VCaP (cell line): Measurements from ENCODE around the gene MIAT.

ENCODE experiments used
- H3K27ac ChIP-seq: fragments of 450-650 bp; 2 replicates; pipeline ENCODE4 v1.5.1; 2017
- TF ChIP-seq, protein P1 (sequence below): fragments of 450-650 bp; conservative IDR thresholded peaks from 2 replicates; pipeline ENCODE4 v1.5.1; 2017; ENCODE audit warnings: mild to moderate bottlenecking, moderate library complexity

MIAT gene

DNA sequence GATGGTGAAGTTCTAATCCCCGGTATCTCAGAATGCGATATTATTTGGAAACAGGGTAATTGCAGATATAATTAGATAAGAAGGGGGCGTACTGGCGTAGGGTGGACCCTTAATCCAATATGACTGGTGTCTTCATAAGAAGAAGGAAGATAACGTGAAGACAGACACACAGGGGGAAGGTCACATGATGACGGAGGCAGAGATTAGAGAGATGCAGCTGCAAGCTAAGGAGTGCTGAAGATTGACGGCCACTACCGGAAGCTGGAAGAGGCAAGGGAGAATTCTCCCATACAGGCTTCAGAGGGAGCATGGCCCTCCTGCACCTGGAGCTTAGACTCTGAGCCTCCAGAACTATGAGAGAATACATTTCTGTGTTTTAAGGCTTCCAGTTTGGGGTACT, 54.8 kb downstream of the MIAT start:
- TF ChIP-seq, protein P1, sequence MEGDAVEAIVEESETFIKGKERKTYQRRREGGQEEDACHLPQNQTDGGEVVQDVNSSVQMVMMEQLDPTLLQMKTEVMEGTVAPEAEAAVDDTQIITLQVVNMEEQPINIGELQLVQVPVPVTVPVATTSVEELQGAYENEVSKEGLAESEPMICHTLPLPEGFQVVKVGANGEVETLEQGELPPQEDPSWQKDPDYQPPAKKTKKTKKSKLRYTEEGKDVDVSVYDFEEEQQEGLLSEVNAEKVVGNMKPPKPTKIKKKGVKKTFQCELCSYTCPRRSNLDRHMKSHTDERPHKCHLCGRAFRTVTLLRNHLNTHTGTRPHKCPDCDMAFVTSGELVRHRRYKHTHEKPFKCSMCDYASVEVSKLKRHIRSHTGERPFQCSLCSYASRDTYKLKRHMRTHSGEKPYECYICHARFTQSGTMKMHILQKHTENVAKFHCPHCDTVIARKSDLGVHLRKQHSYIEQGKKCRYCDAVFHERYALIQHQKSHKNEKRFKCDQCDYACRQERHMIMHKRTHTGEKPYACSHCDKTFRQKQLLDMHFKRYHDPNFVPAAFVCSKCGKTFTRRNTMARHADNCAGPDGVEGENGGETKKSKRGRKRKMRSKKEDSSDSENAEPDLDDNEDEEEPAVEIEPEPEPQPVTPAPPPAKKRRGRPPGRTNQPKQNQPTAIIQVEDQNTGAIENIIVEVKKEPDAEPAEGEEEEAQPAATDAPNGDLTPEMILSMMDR: no peak

GRCh38 chr22:26713823-26714449, 56.5 kb downstream of the MIAT start:
- TF ChIP-seq, protein P1: no peak
- H3K27ac ChIP-seq: no peak overlapping the region

More for the DNA sequence above, 54.8 kb downstream of the MIAT start:
- no peak overlapping the region for H3K27ac ChIP-seq

- H3K27ac ChIP-seq: no peak overlapping the region
- TF ChIP-seq, protein P1: no peak
Measured at GRCh38 chr22:26714971-26715370, 57.6 kb downstream of the MIAT start.

DNA sequence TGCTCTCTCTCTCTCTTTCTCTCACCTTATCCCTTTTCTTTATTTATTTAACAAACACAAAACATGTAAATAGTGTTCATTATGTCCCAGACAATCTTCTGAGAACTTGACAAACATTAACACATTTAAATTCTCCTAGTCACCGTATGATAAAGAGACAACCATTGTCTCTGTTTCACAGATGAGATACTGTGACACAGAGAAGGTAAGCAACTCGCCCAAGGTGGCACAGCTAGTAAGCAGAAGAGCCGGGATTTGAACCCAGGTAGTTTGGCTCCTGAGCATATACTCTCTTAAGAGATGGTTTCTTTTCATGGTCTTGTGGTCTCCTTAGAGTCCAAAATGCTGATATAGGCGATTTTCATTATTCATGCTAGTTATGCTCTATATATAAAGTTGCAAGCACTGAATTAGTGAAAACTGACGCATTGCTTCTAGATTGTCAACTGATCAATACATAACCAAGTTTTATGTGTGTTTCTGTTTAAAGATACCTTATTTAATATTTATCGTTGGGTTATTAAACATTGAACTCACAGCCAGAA, 58.1 kb downstream of the MIAT start:
- H3K27ac ChIP-seq: no peak overlapping the region
- TF ChIP-seq, protein P1: no peak

GRCh38 chr22:26718488-26718887, 61.1 kb downstream of the MIAT start:
- TF ChIP-seq, protein P1: no peak
- H3K27ac ChIP-seq: no peak overlapping the region

DNA sequence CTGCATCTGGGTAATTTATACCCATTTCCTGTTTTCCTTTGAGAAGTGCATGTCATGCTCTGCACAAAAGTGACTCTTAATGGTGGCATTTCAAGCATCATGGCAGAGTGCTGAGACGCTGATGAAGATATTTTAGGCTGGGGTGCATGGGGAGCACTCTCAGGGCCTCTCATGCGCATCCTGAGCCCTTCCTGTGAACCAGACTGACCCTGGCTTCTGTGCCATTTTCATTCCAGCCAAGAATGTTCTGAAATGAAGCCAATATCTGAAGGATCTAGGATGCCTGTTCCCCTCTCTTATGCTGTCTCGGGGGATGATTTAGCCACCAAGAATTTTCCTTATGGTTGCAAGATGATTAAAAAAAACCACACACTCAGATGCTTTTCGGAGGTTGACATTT, 61.5 kb downstream of the MIAT start:
- TF ChIP-seq, protein P1: no peak
- no peak overlapping the region for H3K27ac ChIP-seq

DNA sequence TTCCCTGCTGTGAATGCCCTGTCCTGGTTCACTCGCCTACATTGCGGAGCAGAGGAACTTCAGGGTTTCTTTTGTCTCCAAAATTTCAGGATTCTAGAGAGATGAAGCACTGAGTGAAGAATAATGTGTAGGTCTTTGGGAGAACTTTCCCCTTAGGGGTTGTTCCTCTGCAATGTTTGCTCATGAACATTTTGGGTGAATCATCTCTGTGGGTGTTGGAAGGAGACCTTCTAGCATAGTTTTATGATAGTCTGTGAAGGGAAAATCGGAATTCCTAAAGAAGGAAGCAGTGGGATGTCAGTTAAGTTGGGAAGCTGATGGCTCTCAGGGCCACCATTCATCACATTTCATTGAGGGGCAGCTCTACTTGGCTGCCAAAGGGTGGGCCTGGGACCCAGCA, 64.8 kb downstream of the MIAT start:
- H3K27ac ChIP-seq: no peak overlapping the region
- TF ChIP-seq, protein P1: no peak
